ENCODE data around the gene TBC1D14. TPM values are rescaled to one million over a fixed set of nuclear protein-coding genes. Genes with fewer than 3 reads are reported as not detected.

The TBC1D14 gene
- total and polyA plus RNA-seq, 9 of the 15 experiments (the other 6 are each of a cell fraction or from before 2014, with no cell fraction given) = 2.1 to 59.6 (median 44.8) TPM

DNA sequence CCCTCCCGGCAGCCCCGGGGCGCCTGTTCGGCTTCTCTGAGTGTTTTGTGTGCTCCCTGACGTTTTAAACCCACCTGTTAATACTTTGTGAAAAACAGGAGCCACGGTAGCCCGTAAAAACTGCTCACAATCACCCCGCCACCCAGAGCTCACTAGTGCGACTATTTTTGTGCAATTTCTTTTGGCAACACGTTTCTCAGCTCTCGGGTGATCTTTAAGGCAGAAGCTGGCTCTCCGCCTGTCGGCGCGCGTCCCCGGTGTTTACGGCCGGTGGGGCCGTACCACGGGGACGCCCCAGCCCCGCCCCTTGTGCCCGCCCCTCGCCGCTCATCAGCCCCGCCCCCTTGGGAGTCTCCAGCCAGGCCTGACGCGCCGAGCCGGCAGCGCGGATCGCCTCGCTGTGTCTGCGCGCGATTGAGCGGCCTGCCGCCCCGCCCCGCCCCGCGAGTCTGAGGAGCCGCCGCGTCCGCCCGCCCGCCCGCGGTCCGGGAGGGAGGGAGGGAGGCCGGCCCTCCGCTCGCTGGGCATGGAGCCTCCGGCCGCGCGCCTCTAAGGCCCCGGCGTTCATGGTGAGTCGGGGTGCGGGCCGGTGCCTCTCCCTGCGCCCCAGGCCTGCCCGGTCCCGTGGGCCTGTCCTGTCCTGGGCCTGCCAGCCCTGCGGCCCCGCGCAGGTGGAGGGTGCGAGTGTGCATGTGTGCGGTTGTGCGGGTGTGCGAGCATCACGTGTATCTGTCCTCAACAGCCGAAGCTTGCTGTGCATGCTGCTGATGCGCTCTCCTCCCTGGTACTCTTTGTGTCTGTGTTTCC is 77.4 kb downstream of the TBC1D14 start (continued):
- TF ChIP-seq ERF (CRISPR knock-in tag; IDR thresholded peaks at IDR 0.05) (no peak), L3MBTL2 (IDR thresholded peaks at IDR 0.05) (peak; percentile 73), ZNF561 (CRISPR knock-in tag; conservative IDR thresholded peaks at IDR 0.05) (no peak), PHF8 (IDR thresholded peaks at IDR 0.05; ENCODE audit: borderline replicate concordance, low read length) (peak; percentile 54; the same call in 1 of the 2 replicates), SMAD1 (IDR thresholded peaks at IDR 0.05; ENCODE audit: low read depth, low read length, partially characterized antibody) (peak; percentile 51), TSHZ1 (CRISPR knock-in tag; IDR thresholded peaks at IDR 0.05) (no peak), PTTG1 (tag; IDR thresholded peaks at IDR 0.05; ENCODE audit: low read depth) (no peak), BCOR (IDR thresholded peaks at IDR 0.05) (no peak), SAP30 (IDR thresholded peaks at IDR 0.05; ENCODE audit: borderline replicate concordance, insufficient read depth, low read depth, low read length, poor library complexity, severe bottlenecking) (peak; percentile 68), BHLHE40 (IDR thresholded peaks at IDR 0.05; ENCODE audit: low read length) (peak; percentile 56), ZBTB11 (CRISPR knock-in tag; IDR thresholded peaks at IDR 0.05) (no peak), NONO (IDR thresholded peaks at IDR 0.05; ENCODE audit: low read depth in 2 of 2, low read length in 1 of 2) (peak in 1 of 2 experiments; percentile 23; a peak in 1 of 4 replicates), CBX8 (IDR thresholded peaks at IDR 0.05; ENCODE audit: borderline replicate concordance, extremely low read depth, low read depth, low read length, poor library complexity, severe bottlenecking) (no peak), FOXO4 (CRISPR knock-in tag; IDR thresholded peaks at IDR 0.05) (no peak), HDAC1 (IDR thresholded peaks at IDR 0.05) (peak in 1 of 2 experiments; percentile 58; a peak in 2 of 4 replicates)
- TF ChIP-seq, protein P1, sequence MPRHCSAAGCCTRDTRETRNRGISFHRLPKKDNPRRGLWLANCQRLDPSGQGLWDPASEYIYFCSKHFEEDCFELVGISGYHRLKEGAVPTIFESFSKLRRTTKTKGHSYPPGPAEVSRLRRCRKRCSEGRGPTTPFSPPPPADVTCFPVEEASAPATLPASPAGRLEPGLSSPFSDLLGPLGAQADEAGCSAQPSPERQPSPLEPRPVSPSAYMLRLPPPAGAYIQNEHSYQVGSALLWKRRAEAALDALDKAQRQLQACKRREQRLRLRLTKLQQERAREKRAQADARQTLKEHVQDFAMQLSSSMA (CRISPR knock-in tag; IDR thresholded peaks at IDR 0.05) = no peak

All from K562 (cell line).